DOHH2 (cell line): Measurements from ENCODE around the gene NBPF14.
"Not testable (repeated sequence)": the region's sequence is repeated elsewhere in the genome, so short reads cannot be mapped to it uniquely, and the experiment has no call there.

Source experiments
- EZH2phosphoT487 ChIP-seq: fragments of 200-600 bp; sonication (generic); IDR thresholded peaks from 2 replicates; pipeline ENCODE4 v1.6.1; 2017; ENCODE audit warnings: borderline replicate concordance, mild to moderate bottlenecking, antibody characterized with exemption, low read length, moderate library complexity, mixed read lengths
- TF ChIP-seq, protein P1 (sequence below): fragments of 200-600 bp; sonication (generic); IDR thresholded peaks from one replicate; pipeline ENCODE4 v1.5.1; 2014; ENCODE audit warnings: antibody characterized with exemption, mild to moderate bottlenecking, low read depth, low read length; ENCODE audit not compliant: poor library complexity, severe bottlenecking

DNA sequence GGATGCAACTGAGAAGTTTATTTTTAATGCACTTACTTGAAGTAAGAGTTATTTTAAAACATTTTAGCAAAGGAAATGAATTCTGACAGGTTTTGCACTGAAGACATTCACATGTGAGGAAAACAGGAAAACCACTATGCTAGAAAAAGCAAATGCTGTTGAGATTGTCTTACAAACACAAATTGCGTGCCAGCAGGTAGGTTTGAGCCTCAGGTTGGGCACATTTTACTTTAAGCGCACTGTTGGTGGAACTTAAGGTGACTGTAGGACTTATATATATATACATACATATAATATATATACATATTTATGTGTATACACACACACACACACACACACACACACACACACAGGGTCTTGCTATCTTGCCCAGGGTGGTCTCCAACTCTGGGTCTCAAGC is 69.2 kb downstream of the NBPF14 start:
- TF ChIP-seq, protein P1, sequence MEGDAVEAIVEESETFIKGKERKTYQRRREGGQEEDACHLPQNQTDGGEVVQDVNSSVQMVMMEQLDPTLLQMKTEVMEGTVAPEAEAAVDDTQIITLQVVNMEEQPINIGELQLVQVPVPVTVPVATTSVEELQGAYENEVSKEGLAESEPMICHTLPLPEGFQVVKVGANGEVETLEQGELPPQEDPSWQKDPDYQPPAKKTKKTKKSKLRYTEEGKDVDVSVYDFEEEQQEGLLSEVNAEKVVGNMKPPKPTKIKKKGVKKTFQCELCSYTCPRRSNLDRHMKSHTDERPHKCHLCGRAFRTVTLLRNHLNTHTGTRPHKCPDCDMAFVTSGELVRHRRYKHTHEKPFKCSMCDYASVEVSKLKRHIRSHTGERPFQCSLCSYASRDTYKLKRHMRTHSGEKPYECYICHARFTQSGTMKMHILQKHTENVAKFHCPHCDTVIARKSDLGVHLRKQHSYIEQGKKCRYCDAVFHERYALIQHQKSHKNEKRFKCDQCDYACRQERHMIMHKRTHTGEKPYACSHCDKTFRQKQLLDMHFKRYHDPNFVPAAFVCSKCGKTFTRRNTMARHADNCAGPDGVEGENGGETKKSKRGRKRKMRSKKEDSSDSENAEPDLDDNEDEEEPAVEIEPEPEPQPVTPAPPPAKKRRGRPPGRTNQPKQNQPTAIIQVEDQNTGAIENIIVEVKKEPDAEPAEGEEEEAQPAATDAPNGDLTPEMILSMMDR, result not testable (repeated sequence)
- not testable (repeated sequence) for TF ChIP-seq EZH2phosphoT487
